Neutrophil (primary cell): ENCODE measurements around the gene ELMO1.

Experiments
- H3K27ac ChIP-seq: fragments of 200-600 bp; sonication (generic); 2 replicates; pipeline ENCODE4 v1.5.1; 2016; ENCODE audit warnings: mild to moderate bottlenecking, moderate library complexity
- H3K27me3 ChIP-seq: fragments of 200-600 bp; sonication (generic); 2 replicates; pipeline ENCODE4 v1.6.0; 2016; ENCODE audit warnings: mild to moderate bottlenecking
- H3K36me3 ChIP-seq: fragments of 200-600 bp; sonication (generic); 2 replicates; pipeline ENCODE4 v1.5.1; 2017
- H3K4me1 ChIP-seq, 2 experiments: fragments of 200-600 bp in 1 of 2; sonication (generic) in 1 of 2; 1 replicate in 1 of 2; 2 replicates in 1 of 2; pipeline versions ENCODE4 v1.5.1 to v1.6.1; 2013 to 2016; ENCODE audit warnings: low read depth in 1 of 2, low read length in 1 of 2, mild to moderate bottlenecking in 1 of 2, moderate library complexity in 1 of 2; ENCODE audit not compliant: control insufficient read depth in 1 of 2, insufficient read depth in 1 of 2
- H3K4me3 ChIP-seq, 2 experiments: fragments of 200-600 bp in 1 of 2; sonication (generic) in 1 of 2; 1 replicate in 1 of 2; 2 replicates in 1 of 2; pipeline ENCODE4 v1.5.1; 2013 to 2016; ENCODE audit warnings: low read depth in 1 of 2, low read length in 1 of 2, mild to moderate bottlenecking in 1 of 2, moderate library complexity in 1 of 2
- H3K9me3 ChIP-seq: fragments of 200-600 bp; sonication (generic); 2 replicates; pipeline ENCODE4 v1.5.1; 2016
- TF ChIP-seq, protein P1 (sequence below): fragments of 200-600 bp; sonication (generic); IDR thresholded peaks from 2 replicates; pipeline ENCODE4 v1.5.1; 2016; ENCODE audit warnings: antibody characterized with exemption

Gene ELMO1

GRCh38 chr7:37054624-37055241 lies 393.9 kb downstream of the ELMO1 start:
- Histone ChIP-seq H3K4me1 (peaks cover 0 to 7% of the 10 kb centered on the region in 2 experiments), H3K27me3 (no peaks in the 10 kb centered on the region), H3K36me3 (no peaks in the 10 kb centered on the region), H3K27ac (no peak overlapping the region), H3K4me3 (no peak overlapping the region), H3K9me3 (no peaks in the 10 kb centered on the region)
- TF ChIP-seq, protein P1, sequence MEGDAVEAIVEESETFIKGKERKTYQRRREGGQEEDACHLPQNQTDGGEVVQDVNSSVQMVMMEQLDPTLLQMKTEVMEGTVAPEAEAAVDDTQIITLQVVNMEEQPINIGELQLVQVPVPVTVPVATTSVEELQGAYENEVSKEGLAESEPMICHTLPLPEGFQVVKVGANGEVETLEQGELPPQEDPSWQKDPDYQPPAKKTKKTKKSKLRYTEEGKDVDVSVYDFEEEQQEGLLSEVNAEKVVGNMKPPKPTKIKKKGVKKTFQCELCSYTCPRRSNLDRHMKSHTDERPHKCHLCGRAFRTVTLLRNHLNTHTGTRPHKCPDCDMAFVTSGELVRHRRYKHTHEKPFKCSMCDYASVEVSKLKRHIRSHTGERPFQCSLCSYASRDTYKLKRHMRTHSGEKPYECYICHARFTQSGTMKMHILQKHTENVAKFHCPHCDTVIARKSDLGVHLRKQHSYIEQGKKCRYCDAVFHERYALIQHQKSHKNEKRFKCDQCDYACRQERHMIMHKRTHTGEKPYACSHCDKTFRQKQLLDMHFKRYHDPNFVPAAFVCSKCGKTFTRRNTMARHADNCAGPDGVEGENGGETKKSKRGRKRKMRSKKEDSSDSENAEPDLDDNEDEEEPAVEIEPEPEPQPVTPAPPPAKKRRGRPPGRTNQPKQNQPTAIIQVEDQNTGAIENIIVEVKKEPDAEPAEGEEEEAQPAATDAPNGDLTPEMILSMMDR, result no peak

DNA sequence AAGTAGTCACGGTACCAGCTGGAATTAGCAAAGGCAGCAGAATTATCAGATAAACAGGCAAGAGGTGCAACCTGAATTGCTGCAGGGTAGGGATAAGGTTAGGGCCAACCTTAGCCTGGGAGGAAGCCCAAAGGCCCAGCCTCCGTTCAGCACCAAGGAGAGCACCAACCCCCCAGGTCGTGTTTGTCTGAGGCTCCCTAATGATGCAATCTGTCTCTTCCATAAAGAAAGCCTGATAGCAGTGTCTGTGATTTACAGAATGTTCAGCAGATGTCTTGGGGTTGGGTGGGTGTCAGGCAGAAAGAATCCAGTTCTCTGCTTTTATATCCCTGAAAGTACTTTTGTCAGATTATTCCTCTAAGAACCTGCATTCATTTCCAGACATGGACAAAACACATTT lies 396.0 kb downstream of the ELMO1 start:
- Histone ChIP-seq H3K27ac (no peak overlapping the region), H3K9me3 (no peaks in the 10 kb centered on the region), H3K4me1 (peaks cover 0 to 3% of the 10 kb centered on the region in 2 experiments), H3K4me3 (no peak overlapping the region), H3K27me3 (no peaks in the 10 kb centered on the region), H3K36me3 (no peaks in the 10 kb centered on the region)
- TF ChIP-seq, protein P1, result no peak

GRCh38 chr7:37050801-37051200 lies 397.9 kb downstream of the ELMO1 start:
- Histone ChIP-seq H3K4me1 (peaks cover 5 to 6% of the 10 kb centered on the region in 2 experiments), H3K4me3 (no peak overlapping the region), H3K27me3 (no peaks in the 10 kb centered on the region), H3K36me3 (no peaks in the 10 kb centered on the region), H3K27ac (no peak overlapping the region), H3K9me3 (no peaks in the 10 kb centered on the region)
- TF ChIP-seq, protein P1, result no peak

DNA sequence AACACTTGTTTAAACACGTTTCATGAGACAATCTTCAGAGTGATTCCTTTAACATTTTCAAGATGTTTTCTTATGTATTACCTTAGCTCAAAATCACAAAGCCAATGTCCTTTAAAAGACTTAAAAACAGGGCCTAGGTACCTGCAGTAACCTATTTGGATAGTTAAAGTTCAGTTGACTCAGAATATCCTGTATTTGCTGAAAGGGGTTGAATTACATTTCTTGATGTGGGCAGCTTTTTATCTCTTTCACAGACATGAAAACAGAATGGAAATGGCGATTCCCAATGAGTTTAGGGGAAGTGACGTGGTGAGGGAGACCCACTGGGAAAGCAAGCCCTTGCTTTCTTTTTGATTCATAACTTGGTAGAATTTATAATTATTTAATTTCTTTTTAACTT lies 400.0 kb downstream of the ELMO1 start:
- Histone ChIP-seq H3K36me3 (no peaks in the 10 kb centered on the region), H3K9me3 (no peaks in the 10 kb centered on the region), H3K4me3 (no peak overlapping the region), H3K27ac (no peak overlapping the region), H3K4me1 (peaks cover 17 to 23% of the 10 kb centered on the region in 2 experiments), H3K27me3 (no peaks in the 10 kb centered on the region)
- TF ChIP-seq, protein P1, result no peak

DNA sequence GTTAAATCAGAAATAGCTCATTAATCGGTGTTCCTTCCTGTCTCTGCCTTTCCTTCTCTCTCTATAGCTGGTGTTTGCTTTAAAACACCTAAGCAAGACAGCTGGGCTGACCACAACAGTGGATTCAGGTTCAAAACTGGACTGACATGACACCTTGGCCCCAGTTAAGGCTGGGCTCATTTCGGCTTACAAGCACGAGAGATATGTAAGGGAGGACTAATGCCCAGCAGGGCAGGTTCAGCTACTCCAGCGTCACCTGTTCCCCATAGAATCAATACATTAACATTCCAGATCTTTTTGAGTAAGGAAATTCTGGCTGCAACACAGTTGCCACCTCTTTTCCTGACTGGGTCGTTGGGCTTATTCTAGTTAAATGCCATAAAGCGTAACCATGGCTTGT lies 401.4 kb downstream of the ELMO1 start:
- H3K4me3 ChIP-seq, result no peak overlapping the region
- no peaks in the 10 kb centered on the region for H3K27me3 ChIP-seq
- no peaks in the 10 kb centered on the region for H3K36me3 ChIP-seq
- H3K9me3 ChIP-seq, result no peaks in the 10 kb centered on the region
- peaks cover 17 to 23% of the 10 kb centered on the region in 2 experiments for H3K4me1 ChIP-seq
- no peak overlapping the region for H3K27ac ChIP-seq
- TF ChIP-seq, protein P1, result no peak
